Measurements from ENCODE around the gene UBE2D3.

Gene UBE2D3

GRCh38 chr4:102850370-102850769 lies 23.0 kb upstream of the UBE2D3 start:
- no peaks in the 10 kb centered on the region for H3K9me3 ChIP-seq (ENCODE audit: control extremely low read depth in 1 of 5, control insufficient read depth in 4 of 5, insufficient read depth in 2 of 5, low read depth in 1 of 5, low read length in 4 of 5)
- no CpG with 5 or more reads among the region's 2 CpGs for WGBS (ENCODE audit: insufficient coverage)
- H3K4me3 ChIP-seq (ENCODE audit: control insufficient read depth in 1 of 7, extremely low read depth in 1 of 7, insufficient read depth in 4 of 7, low read depth in 2 of 7, low read length in 6 of 7) = no peak overlapping the region
- ChIA-PET CTCF (interaction anchor here (0.7 to 2.2 kb wide), 3 partner anchors 10 to 22 kb away, joined by 3 to 12 read pairs (median 3); no protein-coding TSS in a partner anchor), POLR2A (no interaction called here)
- H3K27ac ChIP-seq (ENCODE audit: insufficient read depth in 1 of 2, low read depth in 1 of 2, low read length in 2 of 2, poor library complexity in 1 of 2, severe bottlenecking in 2 of 2) = no peak overlapping the region
- no peak for DNase-seq
- H3K27me3 ChIP-seq (replicated peaks in 2 of 5; ENCODE audit: control insufficient read depth in 4 of 5, insufficient read depth in 5 of 5, low read length in 4 of 5) = no peaks in the 10 kb centered on the region
- no peaks in the 10 kb centered on the region for H3K4me1 ChIP-seq (ENCODE audit: control extremely low read depth in 1 of 4, control insufficient read depth in 4 of 4, insufficient read depth in 4 of 4, low read length in 3 of 4)
- no peaks in the 10 kb centered on the region for H3K36me3 ChIP-seq (ENCODE audit: control insufficient read depth in 4 of 4, insufficient read depth in 4 of 4, low read length in 3 of 4)

GRCh38 chr4:102849579-102850104 lies 22.3 kb upstream of the UBE2D3 start:
- ChIA-PET POLR2A (no interaction called here), CTCF (no interaction called here)
- no peaks in the 10 kb centered on the region for H3K27me3 ChIP-seq (replicated peaks in 2 of 5; ENCODE audit: control insufficient read depth in 4 of 5, insufficient read depth in 5 of 5, low read length in 4 of 5)
- no peaks in the 10 kb centered on the region for H3K9me3 ChIP-seq (ENCODE audit: control extremely low read depth in 1 of 5, control insufficient read depth in 4 of 5, insufficient read depth in 2 of 5, low read depth in 1 of 5, low read length in 4 of 5)
- no peaks in the 10 kb centered on the region for H3K36me3 ChIP-seq (ENCODE audit: control insufficient read depth in 4 of 4, insufficient read depth in 4 of 4, low read length in 3 of 4)
- H3K4me3 ChIP-seq (ENCODE audit: control insufficient read depth in 1 of 7, extremely low read depth in 1 of 7, insufficient read depth in 4 of 7, low read depth in 2 of 7, low read length in 6 of 7) = no peak overlapping the region
- 92% methylated on average over 2 of the region's 3 CpGs for WGBS (ENCODE audit: insufficient coverage)
- no peaks in the 10 kb centered on the region for H3K4me1 ChIP-seq (ENCODE audit: control extremely low read depth in 1 of 4, control insufficient read depth in 4 of 4, insufficient read depth in 4 of 4, low read length in 3 of 4)
- no peak overlapping the region for H3K27ac ChIP-seq (ENCODE audit: insufficient read depth in 1 of 2, low read depth in 1 of 2, low read length in 2 of 2, poor library complexity in 1 of 2, severe bottlenecking in 2 of 2)
- no peak for DNase-seq

- CTCF ChIA-PET = interaction anchor here (1.0 kb wide), 1 partner anchor 20 kb away, joined by 3 read pairs; no protein-coding TSS in a partner anchor
- POLR2A ChIA-PET = no interaction called here
- no peaks in the 10 kb centered on the region for H3K4me1 ChIP-seq (ENCODE audit: control extremely low read depth in 1 of 4, control insufficient read depth in 4 of 4, insufficient read depth in 4 of 4, low read length in 3 of 4)
- no peaks in the 10 kb centered on the region for H3K9me3 ChIP-seq (ENCODE audit: control extremely low read depth in 1 of 5, control insufficient read depth in 4 of 5, insufficient read depth in 2 of 5, low read depth in 1 of 5, low read length in 4 of 5)
- H3K27ac ChIP-seq (ENCODE audit: insufficient read depth in 1 of 2, low read depth in 1 of 2, low read length in 2 of 2, poor library complexity in 1 of 2, severe bottlenecking in 2 of 2) = no peak overlapping the region
- H3K36me3 ChIP-seq (ENCODE audit: control insufficient read depth in 4 of 4, insufficient read depth in 4 of 4, low read length in 3 of 4) = no peaks in the 10 kb centered on the region
- no peaks in the 10 kb centered on the region for H3K27me3 ChIP-seq (replicated peaks in 2 of 5; ENCODE audit: control insufficient read depth in 4 of 5, insufficient read depth in 5 of 5, low read length in 4 of 5)
- no peak for DNase-seq
- 98% methylated on average over 6 of the region's 8 CpGs for WGBS (ENCODE audit: insufficient coverage)
- no peak overlapping the region for H3K4me3 ChIP-seq (ENCODE audit: control insufficient read depth in 1 of 7, extremely low read depth in 1 of 7, insufficient read depth in 4 of 7, low read depth in 2 of 7, low read length in 6 of 7)
Observed at GRCh38 chr4:102847687-102848086, 20.3 kb upstream of the UBE2D3 start.

DNA sequence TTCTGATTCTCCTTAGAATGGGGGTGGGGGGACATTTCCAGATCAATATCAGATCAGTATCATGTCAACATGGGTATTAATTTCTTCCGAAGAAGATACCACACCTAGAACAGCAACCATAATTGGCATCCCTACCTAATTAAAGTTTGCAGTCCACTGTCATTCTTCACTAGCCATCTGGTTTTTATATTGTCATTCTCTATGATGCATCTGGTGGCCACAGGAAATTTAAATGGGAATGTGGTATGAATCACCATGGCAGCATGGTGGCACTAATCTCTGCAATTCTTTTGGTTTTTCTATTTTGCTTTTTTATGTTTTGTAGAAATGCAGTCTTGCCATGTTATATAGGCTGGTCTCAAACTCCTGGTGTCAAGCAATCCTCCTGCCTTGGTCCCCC lies 16.6 kb upstream of the UBE2D3 start:
- Histone ChIP-seq H3K4me1 (ENCODE audit: control extremely low read depth in 1 of 4, control insufficient read depth in 4 of 4, insufficient read depth in 4 of 4, low read length in 3 of 4) (no peaks in the 10 kb centered on the region), H3K27ac (ENCODE audit: insufficient read depth in 1 of 2, low read depth in 1 of 2, low read length in 2 of 2, poor library complexity in 1 of 2, severe bottlenecking in 2 of 2) (no peak overlapping the region), H3K27me3 (replicated peaks in 2 of 5; ENCODE audit: control insufficient read depth in 4 of 5, insufficient read depth in 5 of 5, low read length in 4 of 5) (no peaks in the 10 kb centered on the region), H3K9me3 (ENCODE audit: control extremely low read depth in 1 of 5, control insufficient read depth in 4 of 5, insufficient read depth in 2 of 5, low read depth in 1 of 5, low read length in 4 of 5) (no peaks in the 10 kb centered on the region), H3K36me3 (ENCODE audit: control insufficient read depth in 4 of 4, insufficient read depth in 4 of 4, low read length in 3 of 4) (peaks cover 0 to 2% (median 0%) of the 10 kb centered on the region in 4 experiments), H3K4me3 (ENCODE audit: control insufficient read depth in 1 of 7, extremely low read depth in 1 of 7, insufficient read depth in 4 of 7, low read depth in 2 of 7, low read length in 6 of 7) (no peak overlapping the region)
- ChIA-PET CTCF (no interaction called here), POLR2A (no interaction called here)
- no CpG with 5 or more reads among the region's 1 CpG for WGBS (ENCODE audit: insufficient coverage)
- DNase-seq = no peak

GRCh38 chr4:102843273-102843672 lies 15.9 kb upstream of the UBE2D3 start:
- H3K9me3 ChIP-seq (ENCODE audit: control extremely low read depth in 1 of 5, control insufficient read depth in 4 of 5, insufficient read depth in 2 of 5, low read depth in 1 of 5, low read length in 4 of 5) = no peaks in the 10 kb centered on the region
- ChIA-PET POLR2A (no interaction called here), CTCF (no interaction called here)
- no peak overlapping the region for H3K27ac ChIP-seq (ENCODE audit: insufficient read depth in 1 of 2, low read depth in 1 of 2, low read length in 2 of 2, poor library complexity in 1 of 2, severe bottlenecking in 2 of 2)
- H3K27me3 ChIP-seq (replicated peaks in 2 of 5; ENCODE audit: control insufficient read depth in 4 of 5, insufficient read depth in 5 of 5, low read length in 4 of 5) = no peaks in the 10 kb centered on the region
- DNase-seq = no peak
- no peak overlapping the region for H3K4me3 ChIP-seq (ENCODE audit: control insufficient read depth in 1 of 7, extremely low read depth in 1 of 7, insufficient read depth in 4 of 7, low read depth in 2 of 7, low read length in 6 of 7)
- H3K4me1 ChIP-seq (ENCODE audit: control extremely low read depth in 1 of 4, control insufficient read depth in 4 of 4, insufficient read depth in 4 of 4, low read length in 3 of 4) = no peaks in the 10 kb centered on the region
- H3K36me3 ChIP-seq (ENCODE audit: control insufficient read depth in 4 of 4, insufficient read depth in 4 of 4, low read length in 3 of 4) = peaks cover 0 to 2% (median 0%) of the 10 kb centered on the region in 4 experiments

DNA sequence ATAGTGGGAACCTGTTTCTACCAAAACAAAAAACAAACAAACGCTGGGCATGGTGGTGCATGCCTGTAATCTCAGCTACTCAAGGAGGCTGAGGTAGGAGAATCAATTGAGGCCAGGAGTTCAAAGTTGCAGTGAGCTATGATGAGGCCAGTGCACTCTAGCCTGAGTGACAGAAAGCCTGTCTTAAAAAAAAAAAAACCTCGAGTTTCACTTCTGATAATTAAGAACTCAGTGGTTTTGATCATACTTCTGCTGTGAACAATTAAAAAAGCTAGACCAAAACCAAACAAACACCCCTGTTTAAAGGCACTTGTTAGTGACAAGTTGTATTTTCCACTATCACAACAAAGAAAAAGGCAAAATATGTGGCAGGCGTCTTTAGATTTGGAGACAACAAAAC lies 15.0 kb upstream of the UBE2D3 start:
- POLR2A ChIA-PET = no interaction called here
- no peaks in the 10 kb centered on the region for H3K4me1 ChIP-seq (ENCODE audit: control extremely low read depth in 1 of 4, control insufficient read depth in 4 of 4, insufficient read depth in 4 of 4, low read length in 3 of 4)
- no peak for DNase-seq
- CTCF ChIA-PET = no interaction called here
- H3K4me3 ChIP-seq (ENCODE audit: control insufficient read depth in 1 of 7, extremely low read depth in 1 of 7, insufficient read depth in 4 of 7, low read depth in 2 of 7, low read length in 6 of 7) = no peak overlapping the region
- H3K27ac ChIP-seq (ENCODE audit: insufficient read depth in 1 of 2, low read depth in 1 of 2, low read length in 2 of 2, poor library complexity in 1 of 2, severe bottlenecking in 2 of 2) = no peak overlapping the region
- 100% methylated on average over 1 of the region's 3 CpGs for WGBS (ENCODE audit: insufficient coverage)
- H3K27me3 ChIP-seq (replicated peaks in 2 of 5; ENCODE audit: control insufficient read depth in 4 of 5, insufficient read depth in 5 of 5, low read length in 4 of 5) = no peaks in the 10 kb centered on the region
- H3K9me3 ChIP-seq (ENCODE audit: control extremely low read depth in 1 of 5, control insufficient read depth in 4 of 5, insufficient read depth in 2 of 5, low read depth in 1 of 5, low read length in 4 of 5) = no peaks in the 10 kb centered on the region
- peaks cover 0 to 2% (median 0%) of the 10 kb centered on the region in 4 experiments for H3K36me3 ChIP-seq (ENCODE audit: control insufficient read depth in 4 of 4, insufficient read depth in 4 of 4, low read length in 3 of 4)

GRCh38 chr4:102836596-102836995 lies 9.2 kb upstream of the UBE2D3 start:
- no peak for DNase-seq
- no peaks in the 10 kb centered on the region for H3K27me3 ChIP-seq (replicated peaks in 2 of 5; ENCODE audit: control insufficient read depth in 4 of 5, insufficient read depth in 5 of 5, low read length in 4 of 5)
- WGBS (ENCODE audit: insufficient coverage) = no CpG with 5 or more reads among the region's 1 CpG
- no peaks in the 10 kb centered on the region for H3K9me3 ChIP-seq (ENCODE audit: control extremely low read depth in 1 of 5, control insufficient read depth in 4 of 5, insufficient read depth in 2 of 5, low read depth in 1 of 5, low read length in 4 of 5)
- no peak overlapping the region for H3K4me3 ChIP-seq (ENCODE audit: control insufficient read depth in 1 of 7, extremely low read depth in 1 of 7, insufficient read depth in 4 of 7, low read depth in 2 of 7, low read length in 6 of 7)
- H3K36me3 ChIP-seq (ENCODE audit: control insufficient read depth in 4 of 4, insufficient read depth in 4 of 4, low read length in 3 of 4) = peaks cover 0 to 2% (median 0%) of the 10 kb centered on the region in 4 experiments
- H3K27ac ChIP-seq (ENCODE audit: insufficient read depth in 1 of 2, low read depth in 1 of 2, low read length in 2 of 2, poor library complexity in 1 of 2, severe bottlenecking in 2 of 2) = no peak overlapping the region
- peaks cover 0 to 11% (median 5%) of the 10 kb centered on the region in 4 experiments for H3K4me1 ChIP-seq (ENCODE audit: control extremely low read depth in 1 of 4, control insufficient read depth in 4 of 4, insufficient read depth in 4 of 4, low read length in 3 of 4)
- POLR2A ChIA-PET = no interaction called here
- CTCF ChIA-PET = interaction anchor here (1.5 kb wide), 1 partner anchor 16 kb away, joined by 5 read pairs; no protein-coding TSS in a partner anchor
